GM19023 (cell line): ENCODE data around the gene MYLIP.
A peak's percentile ranks its signal among the peaks of the same experiment; 100 is the strongest.

Source experiments
- ATAC-seq: cut with Tn5 transposase; IDR thresholded peaks from one replicate; pipeline ENCODE4 v1.9.1; 2021; ENCODE audit warnings: mild to moderate bottlenecking, moderate library complexity; ENCODE audit not compliant: unreplicated experiment

Gene MYLIP

DNA sequence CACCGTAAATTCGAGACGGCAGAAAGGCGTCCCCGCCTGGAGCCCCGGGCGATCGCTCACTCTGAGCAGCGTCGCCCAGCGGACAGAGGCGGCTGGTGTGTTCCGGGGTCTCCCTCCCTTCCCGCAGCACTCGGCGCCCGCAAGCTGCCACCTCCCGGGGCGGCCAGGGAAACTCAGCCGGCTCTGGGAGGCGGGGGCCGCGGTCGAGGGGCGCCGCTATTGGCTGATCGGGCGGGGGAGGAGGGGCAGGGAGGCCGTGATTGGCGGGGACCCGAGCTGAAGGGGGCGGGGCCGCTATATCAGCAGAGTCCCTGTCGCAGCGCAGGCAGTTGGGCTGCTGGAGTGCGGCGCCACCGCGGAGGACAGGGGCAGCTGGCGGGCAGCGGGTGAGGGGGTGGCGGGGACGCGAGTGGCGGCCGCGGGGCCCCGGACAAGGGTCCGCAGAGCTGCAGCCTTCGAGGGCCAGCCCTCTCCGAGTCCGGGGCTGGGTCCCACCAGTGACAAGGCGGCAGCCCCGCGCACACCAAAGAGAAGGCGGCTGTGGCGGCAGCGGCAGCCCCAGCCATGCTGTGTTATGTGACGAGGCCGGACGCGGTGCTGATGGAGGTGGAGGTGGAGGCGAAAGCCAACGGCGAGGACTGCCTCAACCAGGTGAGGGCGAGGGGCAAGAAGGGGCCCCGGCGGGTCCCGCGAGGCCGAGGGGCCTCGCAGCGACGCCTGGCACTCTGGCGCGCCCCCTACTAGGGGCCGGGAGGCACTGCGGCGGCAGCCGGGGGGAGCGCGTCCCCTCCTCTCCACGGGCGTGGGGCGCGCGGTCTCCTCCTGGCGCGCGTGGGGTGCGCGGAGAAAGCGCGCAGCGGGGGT lies at the start of gene MYLIP:
MYLIP (plus strand) TSS at position 328 of the 864 bp plus-strand sequence; CDS start at position 565, 237 bp downstream.
- ATAC-seq: peak; percentile 78

DNA sequence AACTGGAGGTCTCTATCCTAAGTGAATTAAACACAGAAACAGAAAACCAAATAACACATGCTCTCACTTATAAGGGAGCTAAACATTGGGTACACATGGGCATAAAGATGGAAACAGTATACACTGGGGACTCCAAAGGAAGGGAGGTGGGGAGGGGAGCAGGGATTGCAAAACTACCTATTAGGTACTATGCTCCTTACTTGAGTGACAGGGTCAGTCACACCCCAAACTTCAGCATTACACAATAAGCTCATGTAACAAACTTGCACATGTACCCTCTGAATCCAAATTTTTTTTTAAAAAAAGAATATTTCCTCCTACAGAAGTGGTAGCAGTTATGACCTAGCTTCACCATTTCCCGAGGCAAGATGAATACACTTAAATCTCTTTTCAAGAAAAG lies 49.5 kb upstream of the MYLIP start:
- ATAC-seq: no peak

GRCh38 chr6:16080204-16080603 lies 48.7 kb upstream of the MYLIP start:
- no peak for ATAC-seq

DNA sequence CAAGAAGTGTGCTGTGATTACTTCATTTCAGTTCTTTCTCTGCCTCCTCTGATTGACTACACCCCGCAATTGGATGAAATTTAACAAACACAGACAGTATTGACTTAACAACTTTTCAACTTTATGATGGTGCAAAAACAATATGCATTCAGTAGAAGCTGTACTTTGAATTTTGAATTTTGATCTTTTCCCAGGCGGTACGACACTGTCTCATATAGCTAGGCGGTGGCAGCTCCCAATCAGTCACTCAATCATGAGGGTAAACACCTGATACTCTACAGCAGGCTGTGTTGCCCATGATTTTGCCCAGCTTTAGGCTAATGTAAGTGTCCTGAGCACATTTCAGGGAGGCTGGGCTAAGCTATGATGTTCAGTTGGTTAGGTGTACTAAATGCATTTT lies 47.6 kb upstream of the MYLIP start:
- no peak for ATAC-seq

DNA sequence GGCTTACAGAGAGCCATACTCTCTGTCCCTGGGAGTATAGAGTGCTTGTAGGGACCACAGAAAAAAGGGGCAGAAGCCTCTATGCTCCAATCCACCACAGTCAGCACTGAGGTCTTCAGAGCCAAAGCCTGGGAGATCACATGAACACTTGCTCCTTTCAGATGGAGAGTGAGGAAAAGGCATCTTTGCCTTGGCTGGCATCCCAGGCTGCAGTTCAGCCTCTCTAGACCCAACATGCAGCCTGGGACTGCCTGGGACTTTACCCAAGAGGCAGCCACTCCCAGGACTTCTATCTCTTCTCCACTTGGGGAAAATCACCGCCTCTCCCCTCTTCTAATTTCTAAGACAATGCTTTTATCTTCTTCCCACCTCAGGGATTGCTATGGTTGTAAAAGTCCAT lies 46.5 kb upstream of the MYLIP start:
- no peak for ATAC-seq

DNA sequence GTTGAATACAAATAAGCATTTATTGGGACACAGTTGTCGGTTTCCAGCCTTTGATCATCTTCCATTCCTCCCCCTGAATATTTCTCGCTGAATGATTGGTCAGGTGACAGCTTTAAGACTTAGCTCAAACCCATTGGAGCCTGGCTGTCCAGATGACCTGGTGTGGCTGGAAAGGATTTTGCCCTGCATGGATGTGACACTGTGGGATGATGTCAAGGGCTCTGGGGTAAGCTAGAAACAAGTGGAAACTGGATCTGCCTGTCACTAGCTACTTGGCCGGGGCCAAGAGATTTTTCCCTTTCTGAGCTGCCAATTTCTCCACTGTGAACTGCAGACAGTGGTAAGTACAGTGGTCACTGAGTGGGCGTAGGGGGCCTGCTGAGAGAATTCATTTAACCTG lies 41.9 kb upstream of the MYLIP start:
- ATAC-seq: no peak

DNA sequence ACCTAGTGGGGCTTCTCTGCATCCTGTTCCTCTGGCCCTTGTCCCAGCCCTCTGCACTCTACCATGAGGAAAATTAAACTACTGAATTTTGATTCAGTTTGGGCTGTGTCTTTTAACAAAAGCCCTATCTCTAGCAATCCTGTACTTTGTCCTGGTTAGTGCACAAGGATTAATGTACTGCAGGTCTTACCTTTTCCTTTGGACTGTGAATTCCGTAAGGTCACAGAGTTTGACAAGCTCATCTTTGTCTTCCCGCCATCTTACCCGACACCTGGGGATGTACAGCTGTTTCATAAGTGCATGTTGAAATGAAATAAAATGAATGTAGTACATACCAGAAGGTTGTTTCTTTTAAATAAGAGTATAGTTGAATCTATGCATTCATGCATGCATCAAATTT lies 41.5 kb upstream of the MYLIP start:
- no peak for ATAC-seq

DNA sequence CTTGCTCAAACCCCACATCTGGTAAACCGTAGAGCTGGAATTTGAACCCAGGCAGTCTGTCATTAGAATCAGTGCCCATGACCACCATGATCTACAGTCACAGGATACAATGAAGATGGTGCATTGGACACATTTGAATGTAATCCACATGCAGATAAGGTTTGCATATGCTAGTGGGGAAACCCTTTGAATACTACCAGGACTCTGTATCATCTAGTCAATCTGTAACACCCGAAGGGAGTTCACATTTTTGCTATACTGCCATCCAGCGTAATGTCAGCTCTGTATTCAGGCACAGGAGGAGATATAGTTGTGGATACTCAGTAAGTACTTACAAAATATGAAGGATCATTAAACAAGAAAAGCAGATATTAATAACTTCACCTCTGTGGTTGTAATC lies 40.5 kb upstream of the MYLIP start:
- ATAC-seq: no peak

GRCh38 chr6:16089232-16090062 lies 39.4 kb upstream of the MYLIP start:
- no peak for ATAC-seq

DNA sequence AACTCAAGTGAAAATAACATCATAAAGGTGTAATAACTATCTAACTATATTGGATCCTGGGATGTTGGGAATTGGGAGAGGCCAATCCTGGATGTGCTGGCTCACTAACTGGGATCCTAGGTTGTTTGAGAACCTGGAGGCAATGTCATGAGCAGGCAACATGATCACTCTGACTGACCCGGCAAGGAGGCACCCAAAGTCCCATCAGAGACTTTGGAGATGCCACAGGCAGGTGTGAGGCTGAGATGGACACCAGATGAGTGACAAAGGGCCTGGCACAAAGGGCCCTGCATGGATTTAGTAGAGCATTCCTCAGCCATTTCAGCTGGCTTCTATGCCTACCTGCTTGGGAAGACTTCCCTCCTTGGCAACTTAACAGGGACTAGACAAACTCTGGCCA lies 38.4 kb upstream of the MYLIP start:
- ATAC-seq: no peak

- ATAC-seq: no peak
These were observed 38.0 kb upstream of the MYLIP start for GRCh38 chr6:16090920-16091319.

- no peak for ATAC-seq
These were observed 36.7 kb upstream of the MYLIP start for GRCh38 chr6:16092140-16092539.

DNA sequence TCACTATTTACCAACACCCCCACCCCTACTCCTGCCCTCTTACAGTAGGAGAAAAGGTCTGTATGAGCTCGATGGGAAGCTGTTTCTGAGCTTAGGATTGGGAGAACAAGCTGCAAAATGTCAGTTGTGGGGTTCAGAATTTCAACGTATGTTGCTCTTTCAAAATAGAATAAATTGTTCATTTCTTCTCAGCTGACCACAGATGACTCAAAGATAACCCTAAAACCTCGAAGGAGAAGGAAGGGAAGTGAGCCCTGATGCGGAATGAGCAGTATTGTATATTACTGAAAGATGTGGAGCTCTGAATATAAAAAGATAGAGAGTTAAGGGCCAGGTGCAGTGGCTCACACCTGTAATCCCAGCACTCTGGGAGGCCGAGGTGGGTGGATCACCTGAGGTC lies 35.9 kb upstream of the MYLIP start:
- ATAC-seq: no peak

- ATAC-seq: no peak
These were observed 33.7 kb upstream of the MYLIP start for GRCh38 chr6:16095180-16095579.

DNA sequence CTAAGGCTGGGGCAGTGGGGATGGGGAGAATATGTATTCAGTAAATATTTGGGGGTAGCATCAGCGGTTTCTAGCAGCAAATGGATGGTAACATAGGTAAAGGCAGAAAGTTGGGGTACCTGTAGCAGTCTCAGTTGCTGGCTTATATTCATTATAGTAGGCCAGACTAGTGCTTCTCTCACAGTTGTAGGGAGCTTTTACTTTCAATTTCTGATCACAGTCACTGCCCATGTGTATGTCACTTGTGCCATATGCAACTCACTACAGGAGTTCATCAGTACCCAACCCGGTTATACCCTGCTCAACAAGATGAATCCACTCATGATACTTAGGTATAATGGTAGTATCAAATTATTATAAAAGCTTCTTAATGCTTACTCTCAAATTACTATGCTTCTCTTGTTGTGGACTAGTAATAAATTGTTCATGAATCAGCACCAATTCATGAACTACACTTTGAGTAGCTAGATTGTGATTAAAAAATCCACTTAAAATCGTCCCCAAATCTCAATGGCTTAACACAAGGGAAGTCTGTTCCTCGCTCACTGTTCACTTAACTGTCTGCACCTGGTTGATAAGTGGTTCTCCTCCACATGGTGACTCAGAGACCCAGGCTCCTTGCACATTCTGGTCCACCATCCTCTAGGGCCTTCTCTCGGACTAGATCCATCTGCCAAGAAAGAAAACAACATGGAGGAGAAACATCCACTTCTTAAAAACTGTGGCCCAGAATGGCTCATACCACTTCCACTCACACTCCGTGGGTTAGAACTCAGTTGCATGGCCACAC lies 31.3 kb upstream of the MYLIP start:
- ATAC-seq: no peak

- ATAC-seq: no peak
These were observed 30.7 kb upstream of the MYLIP start for GRCh38 chr6:16098211-16098610.

DNA sequence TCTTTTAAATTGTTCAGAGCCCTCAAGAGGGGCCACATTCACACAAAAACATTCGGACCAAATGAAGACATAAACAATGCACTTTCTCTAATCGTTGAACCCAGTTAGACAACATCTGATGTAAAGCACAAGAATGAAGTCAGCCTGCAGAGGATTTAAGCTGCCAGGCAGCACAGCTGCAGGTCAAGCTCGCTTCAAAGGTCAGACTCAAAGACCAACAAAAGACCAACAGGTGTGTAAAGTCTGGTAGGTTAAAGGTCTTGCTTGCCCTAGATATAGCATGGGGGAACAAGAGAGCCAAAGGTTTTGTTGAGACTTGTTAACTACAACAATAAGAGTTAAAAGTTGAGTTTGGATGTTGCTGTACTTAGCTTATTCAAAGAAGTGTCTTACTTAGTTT lies 26.7 kb upstream of the MYLIP start:
- no peak for ATAC-seq

- no peak for ATAC-seq
These were observed 25.2 kb upstream of the MYLIP start for GRCh38 chr6:16103722-16104121.

- ATAC-seq: no peak
These were observed 24.1 kb upstream of the MYLIP start for GRCh38 chr6:16104624-16105433.

DNA sequence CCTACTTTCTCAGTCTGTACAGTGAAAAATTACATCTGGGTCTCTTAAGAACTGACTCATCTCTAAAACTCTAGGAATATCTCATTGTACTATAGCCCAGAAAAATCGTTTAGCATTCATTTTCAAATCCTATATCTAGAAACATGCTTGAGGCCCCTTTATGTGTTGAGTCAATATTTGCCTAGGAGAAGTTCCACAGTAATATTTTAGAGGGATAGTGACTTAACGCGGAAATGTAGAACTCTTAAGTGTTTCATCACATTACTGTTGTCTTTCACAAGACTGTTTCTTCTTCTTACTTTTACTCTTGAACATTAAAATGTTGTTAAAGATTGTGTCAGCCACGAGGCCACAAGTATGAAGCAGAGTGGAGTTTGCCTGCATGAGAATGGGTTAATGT lies 23.0 kb upstream of the MYLIP start:
- no peak for ATAC-seq
